ENCODE data around the gene PLEKHH3. TPM values are rescaled to one million over a fixed set of nuclear protein-coding genes. Genes with fewer than 3 reads are reported as not detected.

PLEKHH3 gene
- total and polyA plus RNA-seq, 7 experiments from 2014 or later = 0.89 to 1.6 (median 1.1) TPM; not detected in 4

DNA sequence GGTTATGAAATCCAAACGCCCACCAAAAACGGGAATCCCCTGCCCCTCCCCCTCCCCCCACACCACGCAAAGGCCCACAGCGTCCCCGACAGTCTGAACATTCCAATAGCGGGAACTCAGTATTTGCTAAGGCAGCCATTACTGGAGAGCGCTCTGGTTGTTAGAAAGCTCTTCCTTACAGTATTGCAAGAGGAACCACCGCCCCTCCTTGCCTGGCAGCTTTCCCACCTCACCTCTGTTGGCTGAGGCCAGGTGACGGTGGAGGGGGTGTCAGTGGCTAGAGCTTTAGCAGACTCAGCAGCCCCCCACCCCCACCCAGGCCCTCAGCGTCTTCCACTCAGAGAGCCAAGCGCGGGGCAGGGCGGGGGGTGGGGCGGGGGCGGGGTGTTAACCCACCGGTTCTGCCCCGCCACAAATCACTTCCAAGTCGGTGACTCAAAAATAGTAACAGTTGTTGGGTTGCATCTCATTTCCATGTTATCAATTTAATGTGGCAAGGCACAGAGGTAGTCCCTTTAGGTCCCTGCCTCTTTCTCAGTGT is 2.2 kb upstream of the PLEKHH3 start:
- peaks cover 5 to 21% of the 10 kb centered on the region in 2 donors for H3K27me3 ChIP-seq (ENCODE audit: control insufficient read depth in 2 of 2, insufficient read depth in 2 of 2, low read length in 2 of 2)
- peak overlapping the region; percentile 73 for H3K4me3 ChIP-seq (ENCODE audit: low read length)
- Mint-ChIP-seq H3K4me1 (peaks cover 30 to 71% (median 62%) of the 10 kb centered on the region in 7 donors), H3K27me3 (peaks cover 38 to 52% (median 42%) of the 10 kb centered on the region in 5 donors), H3K27ac (peak overlapping the region in 8 of 9 donors; percentile 36 to 95 (median 50)), H3K9me3 (peaks cover 0 to 8% (median 0%) of the 10 kb centered on the region in 11 donors), H3K36me3 (no peaks in the 10 kb centered on the region), H3K4me3 (peak overlapping the region; percentile 79 to 94 (median 88))
- DNase-seq (peak in 5 of 9 donors; percentile 14 to 55 (median 33)), ATAC-seq (no peak)
- H3K4me1 ChIP-seq (ENCODE audit: control insufficient read depth in 2 of 2, insufficient read depth in 2 of 2, low read length in 2 of 2) = peaks cover 51 to 60% of the 10 kb centered on the region in 2 donors
- ChIA-PET CTCF (interaction anchor here (1.0 to 3.6 kb wide), 3 partner anchors 39 to 100 kb away, joined by 3 to 30 read pairs (median 4); partner anchors contain the start of genes RETREG3 and TUBG1), POLR2A (interaction anchor here (0.7 to 2.4 kb wide), 8 partner anchors 11 to 290 kb away, joined by 3 to 17 read pairs (median 3); partner anchors contain the start of genes PSMC3IP, RETREG3, STAT3 and TUBG1)
- intact Hi-C loops (cut with micrococcal nuclease) = loop anchor here (1.0 to 10.0 kb wide), 12 partner anchors 9 to 748 kb away; partner anchors contain the start of genes BECN1 (in 1 of the 2), COASY (in 1 of the 2), EZH1 (in 1 of the 2) and NAGLU (in 1 of the 2)
- H3K9me3 ChIP-seq (ENCODE audit: control insufficient read depth in 2 of 3, low read length in 3 of 3) = no peaks in the 10 kb centered on the region
- H3K27ac ChIP-seq (ENCODE audit: low read depth, low read length) = peak overlapping the region; percentile 54
- H3K36me3 ChIP-seq (ENCODE audit: control insufficient read depth in 2 of 3, insufficient read depth in 3 of 3, low read length in 3 of 3) = no peaks in the 10 kb centered on the region

- POLR2A ChIA-PET = interaction anchor here (0.6 to 1.4 kb wide), 7 partner anchors 10 to 683 kb away, joined by 3 to 5 read pairs (median 3); partner anchors contain the start of genes GHDC and STAT3
Observed at GRCh38 chr17:42677921-42678781, 1.4 kb upstream of the PLEKHH3 start.

DNA sequence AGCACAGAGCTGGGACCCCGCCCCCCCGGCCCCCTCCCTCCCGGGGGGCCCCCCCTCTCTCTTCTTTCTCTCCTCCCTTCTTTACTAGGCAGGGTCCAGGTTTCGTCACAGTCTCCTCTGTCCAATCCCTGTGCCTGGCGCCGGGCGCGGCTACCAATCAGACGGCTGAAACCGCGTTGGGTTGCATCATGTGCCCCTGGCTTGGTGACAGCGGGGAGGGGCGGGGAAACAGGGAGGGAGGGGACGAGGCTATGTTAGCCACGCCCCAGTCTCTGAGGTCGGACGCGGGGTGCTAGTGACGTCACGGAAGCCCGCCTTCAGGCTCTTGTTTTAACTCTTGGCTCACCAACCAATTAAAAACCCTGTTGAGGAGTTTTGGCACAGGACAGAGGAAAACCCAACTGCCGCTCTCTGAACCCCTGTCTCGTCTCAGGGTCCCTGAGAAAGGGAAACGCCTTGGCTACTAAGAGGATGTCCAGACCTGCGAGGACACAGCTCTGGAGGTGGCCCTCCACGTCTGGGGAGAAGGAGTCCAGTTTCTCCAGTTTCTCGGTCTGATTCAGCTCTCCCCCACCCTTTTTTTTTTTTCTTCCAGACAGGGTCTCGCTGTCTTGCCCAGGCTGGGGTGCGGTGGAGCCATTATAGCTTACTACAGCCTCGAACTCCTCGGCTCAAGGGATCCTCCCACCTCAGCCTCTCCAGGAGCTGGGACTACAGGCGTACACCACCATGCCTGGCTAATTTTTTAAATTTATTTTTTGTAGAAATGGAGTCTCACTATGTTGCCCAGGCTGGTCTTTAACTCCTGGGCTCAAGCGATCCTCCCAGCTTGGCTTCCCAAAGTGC is 441 bp upstream of the PLEKHH3 start:
- H3K4me1 ChIP-seq (ENCODE audit: control insufficient read depth in 2 of 2, insufficient read depth in 2 of 2, low read length in 2 of 2) = peaks cover 47 to 57% of the 10 kb centered on the region in 2 donors
- Mint-ChIP-seq H3K36me3 (no peaks in the 10 kb centered on the region), H3K27ac (peak overlapping the region in 8 of 9 donors; percentile 7 to 91 (median 82)), H3K27me3 (peaks cover 26 to 49% (median 36%) of the 10 kb centered on the region in 5 donors), H3K4me3 (peak overlapping the region; percentile 79 to 94 (median 90)), H3K4me1 (peaks cover 21 to 60% (median 50%) of the 10 kb centered on the region in 7 donors), H3K9me3 (peaks cover 0 to 8% (median 0%) of the 10 kb centered on the region in 11 donors)
- CTCF ChIA-PET = interaction anchor here (0.6 to 1.6 kb wide), 3 partner anchors 69 to 99 kb away, joined by 3 read pairs; no protein-coding TSS in a partner anchor
- ATAC-seq = peak; percentile 90
- H3K36me3 ChIP-seq (ENCODE audit: control insufficient read depth in 2 of 3, insufficient read depth in 3 of 3, low read length in 3 of 3) = no peaks in the 10 kb centered on the region
- H3K27me3 ChIP-seq (ENCODE audit: control insufficient read depth in 2 of 2, insufficient read depth in 2 of 2, low read length in 2 of 2) = peaks cover 5 to 21% of the 10 kb centered on the region in 2 donors
- intact Hi-C loops (cut with micrococcal nuclease) = loop anchor here (1.0 to 10.0 kb wide), 6 partner anchors 68 to 362 kb away; partner anchors contain the start of genes NAGLU (in 1 of the 2), PSMC3IP (in 1 of the 2), RETREG3 (in 1 of the 2) and RPL27 (in 1 of the 2)
- peak overlapping the region; percentile 73 for H3K4me3 ChIP-seq (ENCODE audit: low read length)
- DNase-seq = peak; percentile 80 to 98 (median 92)
- POLR2A ChIA-PET = interaction anchor here (0.6 to 1.1 kb wide), 7 partner anchors 11 to 684 kb away, joined by 3 to 4 read pairs (median 3); partner anchors contain the start of genes GHDC, RETREG3 and TUBG1
- H3K27ac ChIP-seq (ENCODE audit: low read depth, low read length) = peak overlapping the region; percentile 64
- no peaks in the 10 kb centered on the region for H3K9me3 ChIP-seq (ENCODE audit: control insufficient read depth in 2 of 3, low read length in 3 of 3)

More at GRCh38 chr17:42677921-42678781, 1.4 kb upstream of the PLEKHH3 start:
- Histone ChIP-seq H3K9me3 (ENCODE audit: control insufficient read depth in 2 of 3, low read length in 3 of 3) (no peaks in the 10 kb centered on the region), H3K4me1 (ENCODE audit: control insufficient read depth in 2 of 2, insufficient read depth in 2 of 2, low read length in 2 of 2) (peaks cover 51 to 60% of the 10 kb centered on the region in 2 donors), H3K27ac (ENCODE audit: low read depth, low read length) (peak overlapping the region; percentile 64), H3K36me3 (ENCODE audit: control insufficient read depth in 2 of 3, insufficient read depth in 3 of 3, low read length in 3 of 3) (no peaks in the 10 kb centered on the region), H3K27me3 (ENCODE audit: control insufficient read depth in 2 of 2, insufficient read depth in 2 of 2, low read length in 2 of 2) (peaks cover 5 to 21% of the 10 kb centered on the region in 2 donors), H3K4me3 (ENCODE audit: low read length) (peak overlapping the region; percentile 73)
- CTCF ChIA-PET = interaction anchor here (0.6 to 3.6 kb wide), 4 partner anchors 69 to 99 kb away, joined by 3 to 30 read pairs (median 4); partner anchors contain the start of genes RETREG3 and TUBG1
- H3K27me3 Mint-ChIP-seq = peaks cover 35 to 48% (median 38%) of the 10 kb centered on the region in 5 donors
- peak; percentile 51 to 85 (median 59) for DNase-seq
- no peaks in the 10 kb centered on the region for H3K36me3 Mint-ChIP-seq
- H3K27ac Mint-ChIP-seq = peak overlapping the region; percentile 21 to 95 (median 81)
- peaks cover 26 to 67% (median 58%) of the 10 kb centered on the region in 7 donors for H3K4me1 Mint-ChIP-seq
- ATAC-seq = peak; percentile 44
- intact Hi-C loops (cut with micrococcal nuclease) = loop anchor here (1.0 to 10.0 kb wide), 10 partner anchors 67 to 747 kb away; partner anchors contain the start of genes BECN1 (in 1 of the 2), EZH1 (in 1 of the 2), NAGLU (in 1 of the 2) and ODAD4 (in 1 of the 2)
- peak overlapping the region; percentile 79 to 94 (median 89) for H3K4me3 Mint-ChIP-seq
- peaks cover 0 to 8% (median 0%) of the 10 kb centered on the region in 11 donors for H3K9me3 Mint-ChIP-seq

DNA sequence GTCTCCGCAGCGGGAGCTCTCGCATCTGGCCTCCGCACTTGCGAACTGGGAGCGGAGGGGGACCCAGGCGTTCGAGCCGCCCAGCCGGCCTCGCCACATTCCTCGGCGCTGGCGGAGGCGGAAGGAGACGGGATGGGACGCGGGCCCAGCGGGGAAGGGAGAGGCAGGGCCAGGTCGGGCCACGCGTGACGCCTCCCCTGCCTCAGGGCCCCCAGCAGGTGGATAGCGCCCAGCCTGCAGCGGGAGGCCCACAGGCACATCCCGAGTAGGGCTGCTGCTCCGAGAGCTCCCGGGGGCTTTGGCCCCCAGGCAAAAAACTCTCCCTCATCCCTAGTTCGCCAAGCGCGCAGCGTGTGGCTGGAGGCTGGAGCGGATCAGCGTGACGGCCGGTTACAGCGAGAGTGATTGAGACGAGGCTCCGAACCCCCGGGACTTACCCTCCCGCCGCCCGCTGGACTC is 800 bp downstream of the PLEKHH3 start:
- DNase-seq (no peak), ATAC-seq (no peak)
- no peak overlapping the region for H3K27ac ChIP-seq (ENCODE audit: low read depth, low read length)
- peaks cover 20 to 49% (median 30%) of the 10 kb centered on the region in 5 donors for H3K27me3 Mint-ChIP-seq
- no peak overlapping the region for H3K27ac Mint-ChIP-seq
- peaks cover 0 to 4% (median 0%) of the 10 kb centered on the region in 11 donors for H3K9me3 Mint-ChIP-seq
- H3K9me3 ChIP-seq (ENCODE audit: control insufficient read depth in 2 of 3, low read length in 3 of 3) = no peaks in the 10 kb centered on the region
- H3K27me3 ChIP-seq (ENCODE audit: control insufficient read depth in 2 of 2, insufficient read depth in 2 of 2, low read length in 2 of 2) = peaks cover 0 to 34% of the 10 kb centered on the region in 2 donors
- H3K4me1 Mint-ChIP-seq = peaks cover 17 to 57% (median 45%) of the 10 kb centered on the region in 7 donors
- peak overlapping the region; percentile 64 for H3K4me3 ChIP-seq (ENCODE audit: low read length)
- H3K36me3 ChIP-seq (ENCODE audit: control insufficient read depth in 2 of 3, insufficient read depth in 3 of 3, low read length in 3 of 3) = no peaks in the 10 kb centered on the region
- intact Hi-C loops (cut with micrococcal nuclease) = loop anchor here in 1 of 2 donors (5.0 to 10.0 kb wide), 3 partner anchors 139 to 361 kb away; partner anchors contain the start of genes NAGLU and VAT1
- peaks cover 34 to 55% of the 10 kb centered on the region in 2 donors for H3K4me1 ChIP-seq (ENCODE audit: control insufficient read depth in 2 of 2, insufficient read depth in 2 of 2, low read length in 2 of 2)
- peak overlapping the region in 9 of 10 donors; percentile 38 to 94 (median 69) for H3K4me3 Mint-ChIP-seq
- POLR2A ChIA-PET = interaction anchor here (0.6 to 1.1 kb wide), 6 partner anchors 9 to 1389 kb away, joined by 3 to 4 read pairs (median 3); partner anchors contain the start of genes RETREG3 and TUBG1
- CTCF ChIA-PET = interaction anchor here (0.6 kb wide), 2 partner anchors 98 to 154 kb away, joined by 4 read pairs; no protein-coding TSS in a partner anchor
- no peaks in the 10 kb centered on the region for H3K36me3 Mint-ChIP-seq

GRCh38 chr17:42675348-42675964 is 1.3 kb downstream of the PLEKHH3 start:
- DNase-seq (no peak), ATAC-seq (no peak)
- CTCF ChIA-PET = interaction anchor here (0.5 to 0.6 kb wide), 2 partner anchors 13 to 97 kb away, joined by 4 to 6 read pairs; no protein-coding TSS in a partner anchor
- peaks cover 21 to 55% (median 28%) of the 10 kb centered on the region in 5 donors for H3K27me3 Mint-ChIP-seq
- H3K36me3 Mint-ChIP-seq = no peaks in the 10 kb centered on the region
- POLR2A ChIA-PET = interaction anchor here (0.7 to 1.1 kb wide), 2 partner anchors 67 to 685 kb away, joined by 3 to 4 read pairs; partner anchors contain the start of gene RETREG3
- intact Hi-C loops (cut with micrococcal nuclease) = loop anchor here in 1 of 2 donors (5.0 to 10.0 kb wide), 3 partner anchors 138 to 361 kb away; partner anchors contain the start of genes NAGLU and VAT1
- Histone ChIP-seq H3K4me1 (ENCODE audit: control insufficient read depth in 2 of 2, insufficient read depth in 2 of 2, low read length in 2 of 2) (peaks cover 35 to 57% of the 10 kb centered on the region in 2 donors), H3K36me3 (ENCODE audit: control insufficient read depth in 2 of 3, insufficient read depth in 3 of 3, low read length in 3 of 3) (no peaks in the 10 kb centered on the region), H3K27ac (ENCODE audit: low read depth, low read length) (no peak overlapping the region), H3K9me3 (ENCODE audit: control insufficient read depth in 2 of 3, low read length in 3 of 3) (no peaks in the 10 kb centered on the region), H3K4me3 (ENCODE audit: low read length) (no peak overlapping the region), H3K27me3 (ENCODE audit: control insufficient read depth in 2 of 2, insufficient read depth in 2 of 2, low read length in 2 of 2) (peaks cover 0 to 36% of the 10 kb centered on the region in 2 donors)
- H3K4me1 Mint-ChIP-seq = peaks cover 12 to 57% (median 44%) of the 10 kb centered on the region in 7 donors
- H3K9me3 Mint-ChIP-seq = peaks cover 0 to 1% (median 0%) of the 10 kb centered on the region in 11 donors
- no peak overlapping the region for H3K27ac Mint-ChIP-seq
- peak overlapping the region in 5 of 10 donors; percentile 26 to 94 (median 71) for H3K4me3 Mint-ChIP-seq
